SK-N-SH treated with all-trans-retinoic acid at 6 μM for 48 hours (cell line): Measurements from ENCODE around the gene NRGN.
A peak's percentile ranks its signal among the peaks of the same experiment; 100 is the strongest.

Experiments
- ATAC-seq: fragments of 200-7000 bp; cut with Tn5 transposase; 3 replicates; pipeline ENCODE4 v1.9.1; 2020; ENCODE audit warnings: mild to moderate bottlenecking, moderate library complexity
- ARNTL ChIP-seq: fragments of 450-650 bp; formaldehyde crosslinking; IDR thresholded peaks from 2 replicates; pipeline ENCODE4 v1.5.0; 2020; ENCODE audit warnings: low read depth, mild to moderate bottlenecking, moderate library complexity, borderline replicate concordance
- BACH2 ChIP-seq: fragments of 250-450 bp; sonication (Bioruptor Pico); IDR thresholded peaks from 2 replicates; pipeline ENCODE4 v1.9.0; 2021; ENCODE audit warnings: mild to moderate bottlenecking, borderline replicate concordance
- CSDC2 ChIP-seq: fragments of 250-450 bp; sonication (Bioruptor Pico); IDR thresholded peaks from 2 replicates; pipeline ENCODE4 v1.5.0; 2020; ENCODE audit warnings: mild to moderate bottlenecking, moderate library complexity
- CSRNP3 ChIP-seq: fragments of 250-450 bp; sonication (Bioruptor Pico); IDR thresholded peaks from 2 replicates; pipeline ENCODE4 v1.5.1; 2021; ENCODE audit warnings: mild to moderate bottlenecking, moderate library complexity
- ESRRG ChIP-seq: fragments of 250-450 bp; sonication (Bioruptor Pico); IDR thresholded peaks from 2 replicates; pipeline ENCODE4 v1.6.1; 2021; ENCODE audit warnings: mild to moderate bottlenecking
- GLIS3 ChIP-seq: fragments of 250-450 bp; sonication (Bioruptor Pico); IDR thresholded peaks from 2 replicates; pipeline ENCODE4 v1.5.0; 2020; ENCODE audit warnings: mild to moderate bottlenecking, moderate library complexity
- ISL1 ChIP-seq: fragments of 250-450 bp; sonication (Bioruptor Pico); IDR thresholded peaks from 2 replicates; pipeline ENCODE4 v2.1.2; 2022; ENCODE audit warnings: mild to moderate bottlenecking, moderate library complexity
- OSR1 ChIP-seq: fragments of 250-450 bp; sonication (Bioruptor Pico); IDR thresholded peaks from 2 replicates; pipeline ENCODE4 v1.8.0; 2022; ENCODE audit warnings: moderate library complexity, mild to moderate bottlenecking, inconsistent platforms
- PATZ1 ChIP-seq: fragments of 250-450 bp; sonication (Bioruptor Pico); IDR thresholded peaks from 2 replicates; pipeline ENCODE4 v1.8.0; 2020; ENCODE audit warnings: mild to moderate bottlenecking, moderate library complexity, borderline replicate concordance
- RARB ChIP-seq: fragments of 250-450 bp; sonication (Bioruptor Pico); IDR thresholded peaks from 2 replicates; pipeline ENCODE4 v1.8.0; 2021; ENCODE audit warnings: mild to moderate bottlenecking, moderate library complexity
- SNAI2 ChIP-seq: fragments of 250-450 bp; sonication (Bioruptor Pico); IDR thresholded peaks from 2 replicates; pipeline ENCODE4 v1.5.0; 2020; ENCODE audit warnings: mild to moderate bottlenecking, moderate library complexity
- TOX ChIP-seq: fragments of 250-450 bp; sonication (Bioruptor Pico); IDR thresholded peaks from 2 replicates; pipeline ENCODE4 v1.8.0; 2021; ENCODE audit warnings: mild to moderate bottlenecking, moderate library complexity, borderline replicate concordance
- TSHZ2 ChIP-seq: fragments of 250-450 bp; sonication (Bioruptor Pico); IDR thresholded peaks from 2 replicates; pipeline ENCODE4 v1.5.0; 2020; ENCODE audit warnings: mild to moderate bottlenecking, moderate library complexity
- ZC3H10 ChIP-seq: fragments of 250-450 bp; sonication (Bioruptor Pico); IDR thresholded peaks from 2 replicates; pipeline ENCODE4 v1.5.1; 2021; ENCODE audit warnings: mild to moderate bottlenecking, moderate library complexity
- ZFP3 ChIP-seq: fragments of 250-450 bp; sonication (Bioruptor Pico); IDR thresholded peaks from 2 replicates; pipeline ENCODE4 v1.5.0; 2020; ENCODE audit warnings: mild to moderate bottlenecking, moderate library complexity
- ZNF565 ChIP-seq: fragments of 450-650 bp; formaldehyde crosslinking; conservative IDR thresholded peaks from 2 replicates; pipeline ENCODE4 v1.5.0; 2020; ENCODE audit warnings: low read depth, mild to moderate bottlenecking, moderate library complexity
- ZNF70 ChIP-seq: fragments of 450-650 bp; formaldehyde crosslinking; IDR thresholded peaks from 2 replicates; pipeline ENCODE4 v1.5.0; 2020; ENCODE audit warnings: mild to moderate bottlenecking, moderate library complexity
- ZNF8 ChIP-seq: fragments of 450-650 bp; formaldehyde crosslinking; IDR thresholded peaks from 2 replicates; pipeline ENCODE4 v1.5.0; 2020; ENCODE audit warnings: mild to moderate bottlenecking, moderate library complexity

Gene NRGN

GRCh38 chr11:124717786-124718651, 21.7 kb upstream of the NRGN start:
- TF ChIP-seq OSR1: no peak
- no peak for TF ChIP-seq ARNTL (CRISPR knock-in tag)
- TF ChIP-seq ZNF70 (CRISPR knock-in tag): no peak
- no peak for TF ChIP-seq CSDC2 (CRISPR knock-in tag)
- TF ChIP-seq CSRNP3 (CRISPR knock-in tag): no peak
- TF ChIP-seq ESRRG (CRISPR knock-in tag): no peak
- no peak for TF ChIP-seq TOX
- TF ChIP-seq TSHZ2: no peak
- no peak for TF ChIP-seq PATZ1
- no peak for TF ChIP-seq ZNF565 (CRISPR knock-in tag)
- TF ChIP-seq, all 23 proteins: peak for 0
- ATAC-seq: peak; percentile 75

- ATAC-seq: no peak
Measured at GRCh38 chr11:124718801-124719200, 20.9 kb upstream of the NRGN start.

GRCh38 chr11:124719534-124719933, 20.2 kb upstream of the NRGN start:
- no peak for TF ChIP-seq SNAI2 (CRISPR knock-in tag)
- no peak for TF ChIP-seq CSDC2 (CRISPR knock-in tag)
- no peak for TF ChIP-seq ZNF565 (CRISPR knock-in tag)
- TF ChIP-seq GLIS3 (CRISPR knock-in tag): no peak
- TF ChIP-seq TSHZ2: no peak
- TF ChIP-seq OSR1: no peak
- TF ChIP-seq ISL1 (CRISPR knock-in tag): no peak
- TF ChIP-seq, all 23 proteins: peak for 0
- no peak for ATAC-seq

More at GRCh38 chr11:124718801-124719200, 20.9 kb upstream of the NRGN start:
- TF ChIP-seq ZNF70 (CRISPR knock-in tag) (no peak), ZC3H10 (CRISPR knock-in tag) (no peak), ISL1 (CRISPR knock-in tag) (no peak)

- ATAC-seq: no peak
- TF ChIP-seq TOX (no peak), BACH2 (CRISPR knock-in tag) (no peak), RARB (no peak), ZNF565 (CRISPR knock-in tag) (no peak), ISL1 (CRISPR knock-in tag) (no peak), ZFP3 (CRISPR knock-in tag) (no peak), ZNF8 (CRISPR knock-in tag) (no peak)
Measured at GRCh38 chr11:124722176-124722575, 17.6 kb upstream of the NRGN start.
